Dedifferentiated amniotic fluid mesenchymal stem cell (primary cell): Measurements from ENCODE around the gene CPLX3.

Source experiments
- DNase-seq: peaks from one replicate; pipeline ENCODE4 v3.0.0-alpha.2; 2016; ENCODE audit errors: extremely low spot score

Gene CPLX3

GRCh38 chr15:74802862-74803447 lies 23.5 kb upstream of the CPLX3 start:
- DNase-seq = no peak

DNA sequence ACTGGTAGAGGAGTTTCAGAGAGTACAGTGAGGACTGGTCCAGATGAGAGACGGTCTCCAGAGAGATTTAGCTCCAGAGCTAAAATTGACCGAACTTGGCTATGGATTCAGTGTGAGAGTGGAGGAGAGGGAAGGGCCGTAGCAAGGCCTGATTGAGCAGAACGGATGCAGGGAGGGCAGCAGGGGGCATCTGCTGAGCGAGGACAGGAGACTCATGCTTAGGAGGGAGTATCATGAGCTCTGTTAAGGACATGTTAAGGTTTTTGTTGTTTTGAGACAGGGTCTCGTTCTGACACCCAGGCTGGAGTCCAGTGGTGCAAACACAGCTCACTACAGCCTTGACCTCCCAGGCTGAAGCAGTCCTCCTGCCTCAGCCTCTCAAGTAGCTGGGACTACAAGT lies 21.5 kb upstream of the CPLX3 start:
- no peak for DNase-seq

DNA sequence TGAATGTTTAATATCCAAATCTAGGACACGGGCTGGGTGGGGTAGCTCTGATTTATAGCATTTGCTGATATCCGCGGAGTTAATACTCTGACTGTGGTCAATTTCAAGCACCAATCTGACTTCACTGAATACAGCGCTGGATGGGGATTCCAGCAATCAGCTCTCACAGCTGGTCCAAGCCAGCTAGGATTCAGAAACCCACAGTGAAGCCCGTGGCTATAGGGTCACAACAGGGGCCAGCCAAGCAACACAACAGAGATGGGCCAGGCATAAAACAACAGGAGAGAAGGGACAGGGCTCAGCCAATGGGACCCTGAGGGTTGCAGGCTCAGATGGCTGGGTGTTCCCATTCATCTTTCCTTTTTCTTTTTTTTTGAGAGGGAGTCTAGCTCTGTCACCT lies 19.1 kb upstream of the CPLX3 start:
- DNase-seq = no peak

DNA sequence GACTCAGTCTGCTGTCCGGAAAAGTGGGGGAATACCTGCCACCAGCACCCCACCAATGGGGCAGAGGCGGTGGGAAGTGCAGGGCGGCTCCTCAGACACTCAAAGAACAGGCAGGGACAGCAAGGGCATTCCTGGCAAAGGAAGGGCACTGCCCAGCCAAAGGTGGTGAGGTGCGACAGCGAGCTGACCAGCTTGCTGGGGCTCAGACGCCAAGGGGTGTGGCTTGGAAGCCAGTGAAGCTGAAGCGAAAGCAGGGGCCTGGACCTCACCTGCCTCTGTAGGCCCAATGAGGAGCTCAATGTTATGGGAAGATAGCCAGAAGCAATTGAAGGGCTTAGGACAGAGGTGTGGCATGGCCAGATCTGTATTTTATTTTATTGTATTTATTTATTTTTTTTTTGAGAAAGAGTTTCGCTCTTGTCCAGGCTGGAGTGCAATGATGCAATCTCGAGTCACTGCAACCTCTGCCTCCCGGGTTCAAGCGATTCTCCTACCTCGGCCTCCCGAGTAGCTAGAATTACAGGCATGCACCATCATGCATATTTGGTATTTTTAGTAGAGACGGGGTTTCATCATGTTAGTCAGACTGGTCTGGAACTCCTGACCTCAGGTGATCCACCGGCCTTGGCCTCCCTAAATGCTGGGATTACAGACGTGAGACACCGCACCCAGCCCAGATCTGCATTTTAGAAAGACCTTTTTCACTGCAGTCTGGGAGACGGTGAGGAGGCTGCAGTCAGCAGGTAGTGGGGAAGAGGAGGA lies 18.2 kb upstream of the CPLX3 start:
- DNase-seq = no peak

- DNase-seq = no peak
Observed at GRCh38 chr15:74808840-74809229, 17.6 kb upstream of the CPLX3 start.

DNA sequence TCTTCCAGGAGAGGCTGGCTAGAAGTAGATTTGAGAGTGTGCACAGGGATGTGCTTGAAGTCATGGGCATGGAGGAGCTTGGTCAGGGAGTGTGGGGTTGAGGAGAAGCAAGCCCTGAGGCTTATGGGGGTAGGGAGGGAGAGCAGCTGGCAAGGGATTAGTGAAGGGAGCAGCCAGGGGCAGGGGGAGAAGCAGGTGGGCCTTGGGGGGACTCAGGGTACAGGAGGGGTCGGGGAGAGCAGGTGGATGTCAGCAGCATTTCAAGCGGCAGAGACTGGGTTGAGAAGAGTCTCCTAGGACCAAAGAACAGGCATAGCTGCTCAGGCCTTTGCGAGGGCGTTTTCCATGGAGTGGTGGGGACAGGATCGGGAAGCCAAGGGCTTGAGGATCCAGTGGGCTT lies 17.2 kb upstream of the CPLX3 start:
- no peak for DNase-seq

- no peak for DNase-seq
Observed at GRCh38 chr15:74809956-74810355, 16.5 kb upstream of the CPLX3 start.

DNA sequence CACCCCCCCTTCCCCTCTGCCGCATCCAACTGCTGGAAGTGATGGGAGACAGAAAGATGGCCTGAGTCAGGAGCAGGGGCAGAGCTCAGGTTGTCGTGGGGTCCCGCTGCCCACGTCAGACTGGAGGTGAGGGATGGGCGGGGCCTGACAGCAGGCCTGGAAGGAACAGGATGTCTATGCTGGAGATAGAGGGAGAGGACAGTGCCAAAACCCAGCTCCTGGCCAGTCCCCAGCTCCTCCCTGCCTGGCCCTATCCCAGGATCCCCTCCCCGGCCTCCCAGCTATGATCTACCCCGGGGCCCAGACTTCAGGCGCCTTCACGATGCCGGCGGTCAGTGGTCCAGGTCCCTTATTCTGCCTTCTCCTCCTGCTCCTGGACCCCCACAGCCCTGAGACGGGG lies 13.9 kb upstream of the CPLX3 start, which contains the start of gene LMAN1L:
Gene LMAN1L, plus strand, starts transcription at position 303 of the 400 bp plus-strand sequence. Its CDS starts 20 bp downstream, at position 323.
- no peak for DNase-seq

DNA sequence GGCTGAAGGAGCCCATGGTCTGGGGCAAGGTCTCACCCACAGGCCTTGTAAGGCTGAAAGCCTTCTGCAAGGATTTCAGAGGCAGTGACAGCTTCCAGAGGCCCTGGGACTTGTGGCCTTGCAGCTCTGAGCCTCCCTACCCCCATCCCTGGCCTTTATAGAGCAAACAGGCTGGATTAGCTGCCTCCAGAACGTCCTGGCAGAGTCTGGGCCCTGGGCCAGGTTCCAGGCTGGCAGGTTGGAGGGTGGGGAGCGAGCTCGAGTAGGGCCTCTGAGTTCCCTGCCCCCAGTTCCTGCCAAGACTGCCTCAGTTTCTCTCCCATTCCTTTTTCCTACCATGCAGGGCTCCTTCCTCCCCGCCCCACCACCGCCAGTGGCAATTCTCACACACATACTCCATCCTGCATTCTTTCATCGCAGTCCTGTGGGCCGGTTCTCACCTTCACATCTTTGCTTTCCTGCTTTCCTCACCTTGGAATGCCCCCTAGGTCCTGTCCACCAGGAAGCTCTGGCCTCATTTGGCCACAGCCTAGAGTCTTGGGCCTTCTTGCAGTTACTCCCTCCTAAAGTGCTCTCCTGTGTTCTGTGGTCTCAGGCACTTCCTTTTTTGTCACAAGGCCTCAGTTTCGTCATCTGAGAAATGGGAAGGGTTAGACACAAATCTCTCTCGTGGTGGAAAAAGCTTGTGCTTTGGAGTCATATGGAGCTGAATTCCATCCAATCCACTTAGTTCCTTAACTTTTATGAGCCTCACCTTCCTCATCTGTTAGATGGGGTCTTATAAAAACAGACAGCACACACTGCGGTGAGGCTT lies 11.1 kb upstream of the CPLX3 start:
- DNase-seq = no peak

GRCh38 chr15:74815961-74816360 lies 10.5 kb upstream of the CPLX3 start:
- DNase-seq = no peak

DNA sequence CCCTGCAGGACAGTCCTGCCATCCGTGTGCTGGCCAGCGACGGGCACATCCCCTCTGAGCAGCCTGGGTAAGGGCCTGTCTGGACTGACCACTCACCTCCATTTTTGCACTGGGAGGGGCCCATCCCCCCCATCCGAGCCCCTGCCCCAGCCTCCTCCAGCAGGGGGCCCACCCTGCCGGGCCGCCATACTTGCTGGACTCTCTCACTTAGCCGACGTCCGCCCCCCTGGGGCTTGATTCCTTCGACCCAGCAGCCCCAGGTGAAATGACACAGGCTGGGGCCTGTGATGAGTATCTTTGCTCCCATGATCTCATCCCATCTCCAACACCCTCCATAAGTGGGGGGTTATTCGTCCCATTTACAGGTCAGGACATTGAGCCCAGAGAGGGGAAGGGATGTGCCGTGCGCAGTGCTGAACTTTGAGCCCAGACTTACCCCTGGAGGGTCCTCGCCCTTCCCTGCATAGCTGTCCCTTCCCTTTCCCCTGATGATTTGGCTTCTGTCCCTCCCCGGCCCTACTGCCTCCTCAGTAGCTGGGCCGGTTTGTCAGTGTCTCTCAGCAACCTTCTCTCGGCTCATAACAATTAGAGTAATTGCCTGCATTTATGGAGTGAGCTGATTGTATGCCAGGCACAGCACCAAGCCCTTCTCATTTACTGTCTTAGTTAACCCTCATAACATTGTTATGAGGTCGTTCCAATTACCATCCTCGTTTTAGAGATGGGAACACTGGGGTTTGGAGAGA lies 9.6 kb upstream of the CPLX3 start:
- DNase-seq = no peak

GRCh38 chr15:74817370-74817737 lies 9.1 kb upstream of the CPLX3 start:
- no peak for DNase-seq

DNA sequence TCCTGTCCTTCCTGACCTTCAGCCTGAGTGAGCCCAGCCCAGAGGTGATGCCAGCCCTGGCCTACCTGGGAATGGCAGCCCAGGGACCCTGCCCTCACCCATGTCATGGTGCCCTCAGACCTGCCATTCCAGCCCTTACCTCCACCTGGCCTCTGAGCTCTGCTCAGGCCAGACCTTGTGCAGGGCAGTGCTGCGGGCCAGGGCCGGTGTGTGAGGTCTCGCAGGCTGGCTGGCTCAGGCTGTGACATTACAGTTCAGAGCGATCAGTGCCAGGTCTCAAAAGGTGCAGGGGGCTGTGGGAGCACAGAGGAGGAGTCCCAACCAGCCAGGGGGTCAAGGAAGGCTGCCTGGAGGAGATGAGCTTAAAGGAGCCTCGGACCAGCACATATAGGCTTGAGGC lies 6.4 kb upstream of the CPLX3 start:
- DNase-seq = no peak

DNA sequence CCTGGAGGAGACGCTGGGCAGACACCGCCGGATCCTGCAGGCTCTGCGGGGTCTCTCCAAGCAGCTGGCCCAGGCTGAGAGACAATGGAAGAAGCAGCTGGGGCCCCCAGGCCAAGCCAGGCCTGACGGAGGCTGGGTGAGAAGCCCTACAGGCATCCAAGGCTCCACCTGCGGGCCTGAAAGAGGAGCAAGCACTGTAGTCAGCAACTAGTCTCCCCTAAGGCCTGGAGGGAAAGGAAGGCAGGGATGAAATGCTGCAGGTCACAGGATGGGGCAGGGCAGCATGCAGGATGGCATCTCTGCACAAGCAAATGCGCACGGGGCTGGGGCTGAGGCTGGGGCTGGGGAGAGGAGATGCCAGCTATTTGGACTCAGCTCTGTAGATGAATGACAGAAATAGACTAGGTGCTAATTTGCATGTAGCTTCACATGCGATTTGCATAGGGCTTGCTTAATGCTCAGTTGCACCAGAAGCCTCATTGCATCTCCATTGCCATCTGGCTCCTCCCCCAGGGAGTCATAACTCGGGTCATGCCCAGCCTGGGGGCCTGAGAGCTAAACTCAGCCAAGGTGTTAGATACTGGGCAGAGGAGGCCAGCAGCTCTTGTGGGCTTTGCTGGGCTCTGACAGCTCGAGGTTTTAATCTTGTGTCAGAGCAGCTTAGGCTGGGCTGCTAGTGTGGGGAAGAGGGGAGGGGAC lies 5.2 kb upstream of the CPLX3 start:
- DNase-seq = no peak

DNA sequence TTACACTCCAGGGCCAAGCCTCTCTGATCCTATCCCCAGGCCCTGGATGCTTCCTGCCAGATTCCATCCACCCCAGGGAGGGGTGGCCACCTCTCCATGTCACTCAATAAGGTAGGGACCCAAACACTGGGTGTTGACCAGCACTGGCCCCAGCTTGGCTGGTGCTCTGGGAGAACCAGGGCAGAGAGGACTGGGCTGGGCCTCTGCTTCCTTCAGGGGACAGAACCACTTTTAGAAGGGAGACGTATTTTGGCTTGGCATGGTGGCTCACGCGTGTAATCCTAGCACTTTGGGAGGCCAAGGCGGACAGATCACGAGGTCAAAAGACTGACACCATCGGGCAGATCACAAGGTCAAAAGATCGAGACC lies 4.7 kb upstream of the CPLX3 start:
- no peak for DNase-seq

GRCh38 chr15:74822233-74822632 lies 4.2 kb upstream of the CPLX3 start:
- no peak for DNase-seq

DNA sequence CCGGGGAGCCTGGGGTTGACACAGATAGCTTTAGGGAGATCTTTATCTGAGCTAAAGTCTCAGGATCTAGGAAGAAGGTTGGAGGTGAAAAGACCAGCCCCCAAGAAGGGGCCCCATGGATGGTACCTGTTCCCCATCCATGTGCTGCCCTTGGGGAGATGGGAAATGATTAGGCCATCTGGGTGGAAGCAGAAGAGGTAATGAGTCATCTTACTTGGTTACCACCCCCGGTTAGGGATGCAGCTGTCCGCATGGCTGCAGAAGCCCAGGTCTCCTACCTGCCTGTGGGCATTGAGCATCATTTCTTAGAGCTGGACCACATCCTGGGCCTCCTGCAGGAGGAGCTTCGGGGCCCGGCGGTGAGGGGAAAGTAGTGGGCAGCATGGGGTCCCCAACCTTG lies 3.1 kb upstream of the CPLX3 start:
- no peak for DNase-seq

DNA sequence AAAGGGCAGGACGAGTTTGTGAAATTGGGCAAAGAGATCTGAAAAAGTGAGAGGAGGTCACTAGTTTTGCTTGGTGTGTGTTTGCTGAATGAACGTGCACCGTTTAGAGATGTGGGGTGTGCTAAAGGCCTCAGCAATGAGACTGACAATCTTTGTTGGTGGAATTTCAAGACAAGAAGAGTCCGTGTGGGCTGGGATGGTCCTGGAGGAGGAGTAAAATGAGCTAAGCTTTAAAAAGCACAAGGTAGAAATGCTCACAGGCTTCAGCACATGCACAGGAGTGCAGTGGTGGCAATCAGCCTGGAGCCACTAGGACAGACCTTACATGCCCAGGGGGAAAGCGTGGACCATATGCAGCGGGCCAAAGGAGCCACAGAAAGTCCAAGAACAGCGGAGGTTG lies 1.5 kb upstream of the CPLX3 start:
- no peak for DNase-seq

DNA sequence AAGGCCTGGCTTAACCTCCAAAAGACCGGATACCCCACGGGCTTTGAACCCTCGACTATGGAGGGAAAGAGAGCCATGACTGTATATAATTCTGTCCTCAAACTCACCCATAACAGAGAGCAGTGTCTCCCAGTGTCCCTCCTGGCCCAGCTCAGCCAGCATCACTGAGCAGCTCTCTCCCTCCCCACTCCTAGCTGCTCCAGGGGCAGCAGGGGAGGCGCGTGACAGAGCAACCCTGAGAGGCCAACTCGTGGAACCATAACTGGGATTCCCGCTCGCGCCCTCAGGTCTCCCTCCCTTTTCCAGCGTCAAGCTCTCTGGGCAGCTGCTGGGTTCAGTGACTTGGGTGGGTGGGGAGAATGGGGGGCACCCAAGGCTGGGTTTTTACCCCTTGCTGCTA lies 561 bp upstream of the CPLX3 start:
- DNase-seq = no peak

- no peak for DNase-seq
Observed at GRCh38 chr15:74826921-74827320, 494 bp downstream of the CPLX3 start.

GRCh38 chr15:74827614-74828013 lies 1.2 kb downstream of the CPLX3 start:
- DNase-seq = no peak

GRCh38 chr15:74828835-74829234 lies 2.4 kb downstream of the CPLX3 start:
- DNase-seq = no peak
